Measurements from ENCODE around the gene TTC7B. TPM values are rescaled to one million over a fixed set of nuclear protein-coding genes. Genes with fewer than 3 reads are reported as not detected.

Gene TTC7B
- total and polyA plus RNA-seq, 2 donors (not counting 3 experiments of a cell fraction or from before 2014, with no cell fraction given), result 46.8 to 76.5 TPM

GRCh38 chr14:90511252-90511651 is 305.0 kb downstream of the TTC7B start:
- Histone ChIP-seq H3K9me1 (replicated peaks; ENCODE audit: control insufficient read depth, extremely low read depth, insufficient read depth, low read length) (no peaks in the 10 kb centered on the region), H3K9me3 (replicated peaks; ENCODE audit: control insufficient read depth, insufficient read depth, low read length) (no peaks in the 10 kb centered on the region), H3K4me3 (replicated peaks in 1 of 3; ENCODE audit: insufficient read depth in 1 of 3, low read depth in 1 of 3, low read length in 3 of 3) (no peak overlapping the region), H3K27me3 (ENCODE audit: control insufficient read depth in 2 of 2, insufficient read depth in 2 of 2, low read length in 2 of 2) (peaks cover 0 to 2% of the 10 kb centered on the region in 2 experiments), H3K4me1 (ENCODE audit: control insufficient read depth, extremely low read depth, insufficient read depth, low read length) (no peaks in the 10 kb centered on the region), H2AFZ (ENCODE audit: low read depth, low read length) (no peak overlapping the region), H3K27ac (ENCODE audit: insufficient read depth, low read depth, low read length) (no peak overlapping the region), H3K36me3 (ENCODE audit: control insufficient read depth in 2 of 2, extremely low read depth in 1 of 2, insufficient read depth in 2 of 2, low read length in 2 of 2) (no peaks in the 10 kb centered on the region), H3K4me2 (ENCODE audit: insufficient read depth, low read length) (no peak overlapping the region), H3K79me2 (ENCODE audit: control insufficient read depth, insufficient read depth, low read length) (no peaks in the 10 kb centered on the region), H3K9ac (replicated peaks; ENCODE audit: extremely low read depth, insufficient read depth, low read length) (no peak overlapping the region), H4K20me1 (replicated peaks; ENCODE audit: control insufficient read depth, extremely low read depth, insufficient read depth, low read length) (no peaks in the 10 kb centered on the region)
- CTCF ChIA-PET, result no interaction called here
- POLR2A ChIA-PET, result no interaction called here
- TF ChIP-seq FOS (IDR thresholded peaks at IDR 0.05; ENCODE audit: borderline replicate concordance, insufficient read depth, low read length) (no peak), MYC (IDR thresholded peaks at IDR 0.05; ENCODE audit: low read depth, low read length) (no peak), POLR2AphosphoS5 (IDR thresholded peaks at IDR 0.05; ENCODE audit: insufficient read depth, low read depth, low read length) (no peak), CTCF (IDR thresholded peaks at IDR 0.05; ENCODE audit: extremely low read depth in 1 of 2, insufficient read depth in 1 of 2, low read depth in 1 of 2, low read length in 2 of 2) (no peak), POLR2A (IDR thresholded peaks at IDR 0.05; ENCODE audit: low read depth, low read length) (no peak), GATA2 (IDR thresholded peaks at IDR 0.05; ENCODE audit: insufficient read depth, insufficient read length, low read depth, low read length) (no peak), JUN (IDR thresholded peaks at IDR 0.05; ENCODE audit: borderline replicate concordance, insufficient read depth, insufficient read length, low read depth) (no peak)
- intact Hi-C loops (cut with micrococcal nuclease) (no loop called here), dilution Hi-C loops (cut with MboI; ENCODE audit: extremely low pct_ligation_motif_present, low sequenced_read_pairs) (no loop called here)
- BruUV-seq (replicated peaks), result no TSS peak
- DNase-seq (ENCODE audit: low read depth, low spot score), result no peak
- no peak for FAIRE-seq

Measured in endothelial cell of umbilical vein (primary cell).